AG09319 (cell line): ENCODE data around the gene EPB41L4A.

ENCODE experiments used
- DNase-seq: peaks from one replicate; pipeline ENCODE4 v3.0.0-alpha.2; 2010; ENCODE audit warnings: low read depth; ENCODE audit errors: extremely low read depth
- TF ChIP-seq, protein P1 (sequence below): IDR thresholded peaks from 2 replicates; pipeline ENCODE4 v1.5.1; 2011; ENCODE audit warnings: low read depth, mild to moderate bottlenecking, inconsistent platforms, low read length, moderate library complexity

Gene EPB41L4A

GRCh38 chr5:112344540-112344939, 74.5 kb downstream of the EPB41L4A start:
- TF ChIP-seq, protein P1, sequence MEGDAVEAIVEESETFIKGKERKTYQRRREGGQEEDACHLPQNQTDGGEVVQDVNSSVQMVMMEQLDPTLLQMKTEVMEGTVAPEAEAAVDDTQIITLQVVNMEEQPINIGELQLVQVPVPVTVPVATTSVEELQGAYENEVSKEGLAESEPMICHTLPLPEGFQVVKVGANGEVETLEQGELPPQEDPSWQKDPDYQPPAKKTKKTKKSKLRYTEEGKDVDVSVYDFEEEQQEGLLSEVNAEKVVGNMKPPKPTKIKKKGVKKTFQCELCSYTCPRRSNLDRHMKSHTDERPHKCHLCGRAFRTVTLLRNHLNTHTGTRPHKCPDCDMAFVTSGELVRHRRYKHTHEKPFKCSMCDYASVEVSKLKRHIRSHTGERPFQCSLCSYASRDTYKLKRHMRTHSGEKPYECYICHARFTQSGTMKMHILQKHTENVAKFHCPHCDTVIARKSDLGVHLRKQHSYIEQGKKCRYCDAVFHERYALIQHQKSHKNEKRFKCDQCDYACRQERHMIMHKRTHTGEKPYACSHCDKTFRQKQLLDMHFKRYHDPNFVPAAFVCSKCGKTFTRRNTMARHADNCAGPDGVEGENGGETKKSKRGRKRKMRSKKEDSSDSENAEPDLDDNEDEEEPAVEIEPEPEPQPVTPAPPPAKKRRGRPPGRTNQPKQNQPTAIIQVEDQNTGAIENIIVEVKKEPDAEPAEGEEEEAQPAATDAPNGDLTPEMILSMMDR = no peak
- no peak for DNase-seq

DNA sequence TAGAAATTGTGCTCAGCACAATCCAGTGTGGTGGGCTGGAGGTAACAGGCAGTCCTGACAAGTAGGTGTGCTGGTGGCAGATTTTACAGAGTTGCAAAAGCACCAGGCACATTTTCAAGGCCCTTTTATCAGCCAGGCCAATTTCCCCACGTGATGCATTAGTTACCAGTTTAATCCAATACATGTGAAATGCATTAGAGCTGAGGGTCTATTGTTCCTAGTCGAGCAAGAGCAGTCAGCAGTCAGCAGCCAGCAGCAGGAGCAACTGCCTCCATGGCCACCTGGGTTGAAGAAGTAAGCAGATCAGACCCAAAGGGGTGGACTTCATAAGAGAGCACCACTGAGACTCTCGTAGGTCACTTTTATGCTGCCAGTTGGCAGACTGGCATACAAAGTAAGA, 76.7 kb downstream of the EPB41L4A start:
- TF ChIP-seq, protein P1 = no peak
- DNase-seq = no peak

GRCh38 chr5:112339761-112340160, 79.3 kb downstream of the EPB41L4A start:
- no peak for DNase-seq
- TF ChIP-seq, protein P1 = no peak

DNA sequence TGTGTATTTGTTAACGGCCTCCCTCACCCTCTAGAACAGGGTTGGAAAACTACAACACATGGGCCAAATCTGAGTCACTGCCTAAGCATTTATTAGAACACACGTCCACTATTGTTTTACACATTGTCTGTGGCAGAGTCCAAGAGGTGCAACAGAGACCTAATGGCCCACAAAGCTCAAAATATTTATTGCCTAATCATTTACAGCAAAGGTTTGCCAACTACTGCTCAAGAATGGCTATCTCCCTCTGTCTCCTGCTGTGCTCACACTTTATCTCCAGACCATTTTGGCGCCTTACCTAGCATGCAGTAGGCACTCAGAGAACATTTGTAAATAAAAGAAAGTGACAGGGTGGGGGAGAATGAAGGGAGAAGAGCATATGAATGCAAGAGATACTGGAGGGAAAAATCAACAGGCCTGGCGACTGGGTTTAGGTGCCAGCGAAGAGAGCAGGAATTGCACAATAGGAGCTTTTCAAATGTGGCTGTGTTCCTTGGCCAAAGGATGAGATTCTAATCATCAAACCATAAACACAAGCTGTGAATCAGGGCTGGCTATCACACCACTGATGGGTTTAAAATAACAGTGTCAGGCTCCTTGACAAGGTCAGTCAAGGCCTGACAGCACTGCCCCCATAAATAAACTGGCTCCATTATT, 80.3 kb downstream of the EPB41L4A start:
- DNase-seq = no peak

GRCh38 chr5:112333331-112333781, 85.7 kb downstream of the EPB41L4A start:
- no peak for DNase-seq
- TF ChIP-seq, protein P1 = no peak

More for the DNA sequence above, 80.3 kb downstream of the EPB41L4A start:
- TF ChIP-seq, protein P1 = no peak

GRCh38 chr5:112331892-112332291, 87.2 kb downstream of the EPB41L4A start:
- DNase-seq = no peak
- TF ChIP-seq, protein P1 = no peak

GRCh38 chr5:112329419-112330090, 89.5 kb downstream of the EPB41L4A start:
- TF ChIP-seq, protein P1 = no peak
- DNase-seq = no peak
